K562 (cell line): ENCODE data around the gene DNAJC18.

ENCODE experiments used
- CTCF ChIP-seq, 3 experiments: IDR thresholded peaks in 2 of 3; conservative IDR thresholded peaks in 1 of 3; 2 replicates each; pipeline ENCODE4 v1.5.1; 2011 to 2012; ENCODE audit warnings: low read length in 3 of 3, mild to moderate bottlenecking in 3 of 3, control low read depth in 2 of 3, improper control_type of control experiment in 1 of 3, inconsistent platforms in 1 of 3, low read depth in 1 of 3, mixed read lengths in 1 of 3, moderate library complexity in 1 of 3; ENCODE audit not compliant: insufficient read depth in 2 of 3
- EP300 ChIP-seq: IDR thresholded peaks from 2 replicates; pipeline ENCODE4 v1.6.1; 2012; ENCODE audit warnings: low read length, improper control_type of control experiment
- GTF2F1 ChIP-seq: IDR thresholded peaks from 2 replicates; pipeline ENCODE4 v1.6.1; 2011; ENCODE audit warnings: low read depth, low read length, improper control_type of control experiment
- JUND ChIP-seq, 2 experiments: IDR thresholded peaks; 2 replicates in 1 of 2; 3 replicates in 1 of 2; pipeline ENCODE4 v1.6.1; 2011; ENCODE audit warnings: borderline replicate concordance in 2 of 2, low read depth in 2 of 2, low read length in 2 of 2, improper control_type of control experiment in 1 of 2, missing biosample characterization in 1 of 2, missing genetic modification characterization in 1 of 2, missing genetic modification reagents in 1 of 2
- NFIC ChIP-seq: fragments of 450-650 bp; IDR thresholded peaks from 2 replicates; pipeline ENCODE4 v1.6.1; 2017; ENCODE audit warnings: mild to moderate bottlenecking, inconsistent platforms
- PHF21A ChIP-seq: fragments of 450-650 bp; IDR thresholded peaks from 2 replicates; pipeline ENCODE4 v1.6.1; 2017; ENCODE audit warnings: low read depth, borderline replicate concordance
- RBBP5 ChIP-seq: fragments of 200-600 bp; sonication (generic); IDR thresholded peaks from 2 replicates; pipeline ENCODE4 v1.6.1; 2012; ENCODE audit warnings: borderline replicate concordance, mild to moderate bottlenecking, low read length, control low read depth, inconsistent platforms; ENCODE audit not compliant: insufficient read depth, poor library complexity, severe bottlenecking
- TAF1 ChIP-seq: IDR thresholded peaks from 2 replicates; pipeline ENCODE4 v1.6.1; 2011; ENCODE audit warnings: mild to moderate bottlenecking, low read length, moderate library complexity; ENCODE audit not compliant: insufficient read depth, control insufficient read depth, severe bottlenecking; ENCODE audit errors: extremely low read depth
- ZNF263 ChIP-seq: sonication (generic); formaldehyde crosslinking; IDR thresholded peaks from 2 replicates; pipeline ENCODE4 v1.8.0; 2022; ENCODE audit warnings: mild to moderate bottlenecking, missing genetic modification reagents, borderline replicate concordance
- ZNF583 ChIP-seq: fragments of 250-450 bp; sonication (Bioruptor Pico); IDR thresholded peaks from 2 replicates; pipeline ENCODE4 v1.4.0; 2020
- TF ChIP-seq, protein P1 (sequence below): IDR thresholded peaks from 3 replicates; pipeline ENCODE4 v1.6.1; 2011; ENCODE audit warnings: borderline replicate concordance, mild to moderate bottlenecking; ENCODE audit not compliant: insufficient read length, insufficient read depth

GRCh38 chr5:139451878-139452660 is 12.7 kb upstream of the DNAJC18 start:
- TF ChIP-seq RBBP5 (no peak), CTCF (IDR thresholded peaks at IDR 0.05 in 2 of 3, conservative IDR thresholded peaks at IDR 0.05 in 1 of 3; ENCODE audit: insufficient read depth in 2 of 3, low read depth in 1 of 3, low read length in 3 of 3) (no peak), JUND (IDR thresholded peaks at IDR 0.05; ENCODE audit: borderline replicate concordance, low read depth, low read length) (no peak), JUND (tag; IDR thresholded peaks at IDR 0.05; ENCODE audit: borderline replicate concordance, low read depth, low read length) (no peak), TAF1 (no peak), GTF2F1 (no peak), ZNF263 (CRISPR knock-in tag) (no peak), ZNF583 (CRISPR knock-in tag) (no peak), EP300 (no peak), PHF21A (no peak), NFIC (no peak)
- TF ChIP-seq, protein P1, sequence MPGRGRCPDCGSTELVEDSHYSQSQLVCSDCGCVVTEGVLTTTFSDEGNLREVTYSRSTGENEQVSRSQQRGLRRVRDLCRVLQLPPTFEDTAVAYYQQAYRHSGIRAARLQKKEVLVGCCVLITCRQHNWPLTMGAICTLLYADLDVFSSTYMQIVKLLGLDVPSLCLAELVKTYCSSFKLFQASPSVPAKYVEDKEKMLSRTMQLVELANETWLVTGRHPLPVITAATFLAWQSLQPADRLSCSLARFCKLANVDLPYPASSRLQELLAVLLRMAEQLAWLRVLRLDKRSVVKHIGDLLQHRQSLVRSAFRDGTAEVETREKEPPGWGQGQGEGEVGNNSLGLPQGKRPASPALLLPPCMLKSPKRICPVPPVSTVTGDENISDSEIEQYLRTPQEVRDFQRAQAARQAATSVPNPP = no peak
